SJSA1 (cell line): ENCODE measurements around the gene ANKRD6. TPM values are rescaled to one million over a fixed set of nuclear protein-coding genes. Genes with fewer than 3 reads are reported as not detected.

Experiments
- DNase-seq, 2 experiments: peaks; one replicate each; pipeline ENCODE4 v3.0.0-alpha.2; 2015 to 2020; ENCODE audit warnings: low spot score in 2 of 2, low read depth in 1 of 2
- H3K27ac ChIP-seq: fragments of 250-450 bp; sonication (Bioruptor Pico); 2 replicates; pipeline ENCODE4 v1.5.1; 2020; ENCODE audit warnings: mild to moderate bottlenecking, moderate library complexity
- H3K27me3 ChIP-seq: fragments of 250-450 bp; sonication (Bioruptor Pico); replicated peaks from 2 replicates; pipeline ENCODE4 v1.5.1; 2020; ENCODE audit warnings: mild to moderate bottlenecking, moderate library complexity
- H3K36me3 ChIP-seq: fragments of 250-450 bp; sonication (Bioruptor Pico); 2 replicates; pipeline ENCODE4 v1.5.1; 2020; ENCODE audit warnings: mild to moderate bottlenecking
- H3K4me1 ChIP-seq: fragments of 250-450 bp; sonication (Bioruptor Pico); replicated peaks from 2 replicates; pipeline ENCODE4 v1.6.1; 2021; ENCODE audit warnings: mild to moderate bottlenecking
- H3K4me3 ChIP-seq: fragments of 250-450 bp; sonication (Bioruptor Pico); 2 replicates; pipeline ENCODE4 v1.5.1; 2020; ENCODE audit warnings: mild to moderate bottlenecking
- H3K9me3 ChIP-seq: fragments of 250-450 bp; sonication (Bioruptor Pico); replicated peaks from 2 replicates; pipeline ENCODE4 v1.5.1; 2020; ENCODE audit warnings: mild to moderate bottlenecking
- total RNA-seq: library from RNA; depleted of rRNA; stranded (reverse); fragments of >200 nt; shearing (Covaris generic); gene quantifications from 2 replicates; pipeline ENCODE4 v1.2.3, GENCODE V29; 2014

Gene ANKRD6
- total RNA-seq, 1 experiment from 2014 or later: 1.1 TPM

DNA sequence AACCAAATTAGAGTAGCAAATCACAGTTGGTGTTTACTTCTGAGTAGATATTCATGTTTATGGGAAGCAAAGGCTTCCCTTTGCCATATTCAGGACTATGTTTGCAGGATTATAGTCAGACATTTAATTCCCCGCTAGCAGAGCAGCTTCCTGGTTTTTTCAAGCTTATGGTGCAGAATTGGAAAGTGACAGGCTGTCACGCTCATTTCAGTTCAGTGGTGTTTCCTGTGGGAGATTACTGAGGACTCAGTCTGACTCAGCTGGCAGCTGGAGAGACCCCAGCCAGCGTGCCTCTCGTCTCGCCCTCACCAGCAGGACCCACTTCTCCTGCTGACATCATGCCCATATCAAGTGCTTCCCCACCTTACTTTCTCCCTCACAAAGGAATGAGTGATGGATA, 120.5 kb downstream of the ANKRD6 start:
- Histone ChIP-seq H3K4me3 (no peak overlapping the region), H3K4me1 (no peaks in the 10 kb centered on the region), H3K27me3 (0 out of 2 replicates have a peak, but pooled peaks cover 7% of the 10 kb centered on the region), H3K27ac (no peak overlapping the region), H3K36me3 (no peaks in the 10 kb centered on the region), H3K9me3 (no peaks in the 10 kb centered on the region)
- DNase-seq: no peak

DNA sequence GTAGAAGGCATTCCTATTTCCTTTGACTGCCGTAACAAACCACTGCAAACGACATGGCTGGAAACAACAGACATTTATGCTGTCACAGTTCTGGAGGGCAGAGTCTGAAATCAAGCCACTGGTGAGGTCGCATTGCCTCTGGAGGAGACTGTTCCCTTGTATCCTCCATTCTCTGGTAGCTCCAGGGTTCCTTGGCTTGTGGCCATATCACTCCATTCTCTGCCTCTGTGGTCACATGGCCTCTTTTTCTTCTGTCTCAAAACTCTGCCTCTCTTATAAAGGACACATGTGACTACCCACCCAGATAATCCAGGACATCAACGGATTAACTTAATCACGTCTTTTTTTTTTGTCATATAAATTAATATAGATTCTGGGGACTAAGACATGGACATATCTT, 121.2 kb downstream of the ANKRD6 start:
- 0 out of 2 replicates have a peak, but pooled peaks cover 4% of the 10 kb centered on the region for H3K27me3 ChIP-seq
- H3K4me3 ChIP-seq: no peak overlapping the region
- H3K9me3 ChIP-seq: no peaks in the 10 kb centered on the region
- no peaks in the 10 kb centered on the region for H3K36me3 ChIP-seq
- DNase-seq: no peak
- no peaks in the 10 kb centered on the region for H3K4me1 ChIP-seq
- H3K27ac ChIP-seq: no peak overlapping the region

DNA sequence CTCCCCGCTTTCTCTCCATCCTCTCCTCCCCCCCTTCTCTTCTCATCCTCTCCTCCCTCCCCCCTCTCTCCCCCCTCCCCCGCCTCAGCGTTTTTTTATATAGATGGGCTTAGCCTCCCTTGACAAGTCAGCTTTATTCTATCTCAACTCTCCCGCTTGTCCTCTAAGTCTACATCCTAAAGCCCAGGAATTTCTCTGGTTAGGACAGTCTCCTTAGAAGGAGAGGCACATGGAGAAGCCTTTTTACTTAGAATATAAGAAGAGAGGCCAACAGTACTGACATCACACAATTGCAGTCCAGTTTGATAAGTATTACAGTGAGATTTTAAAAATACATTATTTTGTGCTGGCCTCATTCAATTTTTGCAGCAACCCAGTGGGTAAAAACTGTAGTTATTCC, 122.1 kb downstream of the ANKRD6 start:
- no peaks in the 10 kb centered on the region for H3K4me1 ChIP-seq
- DNase-seq: no peak

DNA sequence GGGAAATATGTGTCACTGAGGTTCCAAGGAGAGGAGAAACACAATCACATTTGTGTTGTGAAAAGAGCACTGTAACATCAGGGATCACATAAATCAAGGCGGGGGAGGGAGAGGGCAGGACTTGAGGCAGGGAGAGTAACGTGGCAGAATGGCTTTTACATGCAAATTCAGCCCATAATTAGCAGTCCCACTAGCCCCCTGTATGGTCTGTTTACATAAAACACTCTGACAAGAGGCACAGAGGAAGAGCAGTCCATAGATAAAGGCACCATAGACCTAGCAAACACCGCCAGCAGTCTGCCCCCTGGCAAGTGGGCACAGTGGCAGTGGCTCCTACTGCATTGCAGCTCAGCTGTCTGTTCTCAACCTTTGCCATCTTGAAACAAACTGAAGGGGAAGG, 122.9 kb downstream of the ANKRD6 start:
- no peak for DNase-seq
- Histone ChIP-seq H3K4me1 (no peaks in the 10 kb centered on the region), H3K9me3 (no peaks in the 10 kb centered on the region), H3K36me3 (no peaks in the 10 kb centered on the region), H3K27me3 (0 out of 2 replicates have a peak, but pooled peaks cover 7% of the 10 kb centered on the region), H3K4me3 (no peak overlapping the region), H3K27ac (no peak overlapping the region)

More for the DNA sequence above, 122.1 kb downstream of the ANKRD6 start:
- Histone ChIP-seq H3K4me3 (no peak overlapping the region), H3K27ac (no peak overlapping the region), H3K36me3 (no peaks in the 10 kb centered on the region), H3K27me3 (0 out of 2 replicates have a peak, but pooled peaks cover 7% of the 10 kb centered on the region), H3K9me3 (no peaks in the 10 kb centered on the region)

DNA sequence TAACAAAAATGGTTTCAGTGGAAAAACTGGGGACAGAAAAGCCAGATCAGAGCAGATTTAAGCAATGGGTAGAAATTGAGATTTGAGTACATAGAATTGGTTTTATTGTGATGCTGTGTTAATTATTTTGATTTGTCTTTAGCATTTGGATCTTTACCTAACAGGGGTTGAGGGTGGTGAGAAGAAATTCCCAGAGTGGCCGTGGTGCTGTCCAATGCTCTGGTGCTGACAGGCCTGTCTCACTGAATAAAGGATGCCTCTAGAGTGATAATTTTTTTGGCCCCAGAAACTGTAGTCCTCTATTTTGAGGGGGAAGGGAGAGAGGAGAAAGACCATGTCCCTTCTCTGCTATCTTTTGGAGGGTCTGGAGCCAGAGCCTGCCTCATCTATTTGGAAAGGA, 126.5 kb downstream of the ANKRD6 start:
- no peak overlapping the region for H3K4me3 ChIP-seq

DNA sequence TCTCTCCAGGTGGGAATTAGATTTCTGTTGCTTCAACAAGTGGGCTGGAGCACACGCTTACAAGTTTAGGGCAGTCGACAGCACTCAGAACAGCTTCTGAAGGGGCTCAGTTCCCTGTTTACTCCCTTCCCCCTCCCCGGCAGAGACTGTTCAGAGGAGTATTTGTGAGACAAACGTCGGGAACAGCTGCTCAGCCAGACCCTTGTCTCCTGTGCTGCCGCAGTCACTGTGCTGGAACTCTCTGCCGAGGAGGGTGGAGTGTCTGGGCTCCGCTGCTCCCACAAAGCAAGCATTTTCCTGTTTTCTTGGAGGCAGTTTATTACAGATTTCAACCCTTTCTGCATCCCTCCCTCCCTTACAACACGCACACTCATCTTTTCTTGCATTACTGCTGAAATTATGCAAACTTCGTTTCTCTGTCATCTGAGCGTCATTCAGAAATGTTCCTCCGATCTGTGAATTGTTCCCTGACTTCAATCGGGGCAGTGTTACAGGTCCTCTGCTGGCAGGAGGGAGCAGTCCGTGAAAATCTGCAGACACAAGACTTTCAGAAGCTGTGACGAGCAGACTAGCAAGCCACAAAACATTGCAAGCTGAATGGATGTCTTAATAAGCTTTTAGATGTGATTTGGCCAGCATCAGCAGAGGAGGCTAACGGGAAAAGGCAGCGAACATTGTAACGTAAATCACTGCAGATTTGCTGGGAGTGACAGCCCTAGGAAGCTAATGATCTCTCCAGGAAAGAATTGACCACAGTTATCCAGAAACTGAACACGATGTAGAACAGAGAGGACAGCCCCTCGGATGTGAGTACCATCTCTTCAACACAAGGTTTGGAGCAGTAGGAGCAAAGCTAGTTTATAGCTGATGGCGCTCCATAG, 129.4 kb downstream of the ANKRD6 start:
- Histone ChIP-seq H3K27me3 (peaks cover 20% of the 10 kb centered on the region), H3K27ac (no peak overlapping the region), H3K4me1 (no peaks in the 10 kb centered on the region), H3K4me3 (no peak overlapping the region), H3K9me3 (no peaks in the 10 kb centered on the region), H3K36me3 (no peaks in the 10 kb centered on the region)
- DNase-seq: no peak

More for the DNA sequence above, 126.5 kb downstream of the ANKRD6 start:
- Histone ChIP-seq H3K27me3 (peaks cover 20% of the 10 kb centered on the region), H3K4me1 (no peaks in the 10 kb centered on the region), H3K9me3 (no peaks in the 10 kb centered on the region), H3K36me3 (no peaks in the 10 kb centered on the region), H3K27ac (no peak overlapping the region)
- DNase-seq: no peak

DNA sequence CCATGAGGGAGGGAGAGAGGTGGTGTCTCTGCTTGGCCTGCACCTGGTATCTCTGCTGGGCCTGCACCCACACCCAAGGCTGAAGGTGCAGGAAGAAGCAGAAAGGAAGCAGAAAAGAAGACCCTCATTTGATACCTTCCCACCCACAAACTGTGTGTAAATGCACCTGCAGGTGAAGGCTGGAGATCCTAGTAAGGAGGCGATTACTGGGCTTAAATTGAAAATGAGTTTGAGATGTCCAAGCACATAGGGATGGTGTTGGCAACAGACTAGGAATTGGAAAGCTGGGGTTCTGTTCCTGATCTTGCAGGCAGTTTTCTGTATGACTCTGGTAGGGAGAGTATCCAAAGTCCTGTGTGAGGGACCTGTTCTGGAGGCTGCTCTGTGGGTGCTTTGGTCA, 130.9 kb downstream of the ANKRD6 start:
- Histone ChIP-seq H3K4me3 (no peak overlapping the region), H3K4me1 (no peaks in the 10 kb centered on the region), H3K27ac (no peak overlapping the region), H3K27me3 (peaks cover 22% of the 10 kb centered on the region), H3K9me3 (no peaks in the 10 kb centered on the region), H3K36me3 (no peaks in the 10 kb centered on the region)
- DNase-seq: no peak

DNA sequence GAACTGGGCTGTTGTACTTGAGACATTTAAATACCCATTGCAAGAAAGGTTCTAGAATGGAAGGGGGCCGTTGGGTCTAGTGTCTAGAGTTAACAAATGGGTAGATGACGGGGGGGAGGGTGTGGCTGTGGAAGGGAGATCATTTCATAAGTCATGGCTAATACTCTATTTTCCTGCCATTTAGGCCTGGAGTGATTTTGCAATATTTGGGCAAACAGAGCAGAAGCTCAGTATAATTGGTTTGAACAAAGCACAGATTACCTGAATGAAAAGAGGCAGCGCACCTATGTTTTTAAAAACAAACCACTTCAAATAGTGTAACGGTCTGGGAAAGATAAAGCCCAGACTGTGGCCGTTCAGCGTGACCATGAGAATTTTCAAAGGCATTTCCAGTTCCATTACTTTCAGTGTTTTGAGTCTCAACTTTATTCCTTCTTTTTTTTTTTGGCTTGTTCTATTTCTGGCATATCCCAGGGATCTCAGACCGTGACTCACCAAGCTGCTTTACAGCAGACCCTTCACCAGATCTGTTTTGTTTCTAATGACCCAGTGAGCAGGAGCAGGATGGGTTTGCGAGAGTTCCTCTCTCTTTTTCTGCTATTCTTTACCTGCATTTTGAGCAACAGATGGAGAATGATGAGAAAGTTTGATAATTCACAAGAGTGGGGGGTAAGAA, 131.9 kb downstream of the ANKRD6 start:
- Histone ChIP-seq H3K9me3 (no peaks in the 10 kb centered on the region), H3K4me1 (no peaks in the 10 kb centered on the region), H3K27me3 (peaks cover 20% of the 10 kb centered on the region), H3K27ac (no peak overlapping the region), H3K4me3 (no peak overlapping the region), H3K36me3 (no peaks in the 10 kb centered on the region)
- DNase-seq: no peak

DNA sequence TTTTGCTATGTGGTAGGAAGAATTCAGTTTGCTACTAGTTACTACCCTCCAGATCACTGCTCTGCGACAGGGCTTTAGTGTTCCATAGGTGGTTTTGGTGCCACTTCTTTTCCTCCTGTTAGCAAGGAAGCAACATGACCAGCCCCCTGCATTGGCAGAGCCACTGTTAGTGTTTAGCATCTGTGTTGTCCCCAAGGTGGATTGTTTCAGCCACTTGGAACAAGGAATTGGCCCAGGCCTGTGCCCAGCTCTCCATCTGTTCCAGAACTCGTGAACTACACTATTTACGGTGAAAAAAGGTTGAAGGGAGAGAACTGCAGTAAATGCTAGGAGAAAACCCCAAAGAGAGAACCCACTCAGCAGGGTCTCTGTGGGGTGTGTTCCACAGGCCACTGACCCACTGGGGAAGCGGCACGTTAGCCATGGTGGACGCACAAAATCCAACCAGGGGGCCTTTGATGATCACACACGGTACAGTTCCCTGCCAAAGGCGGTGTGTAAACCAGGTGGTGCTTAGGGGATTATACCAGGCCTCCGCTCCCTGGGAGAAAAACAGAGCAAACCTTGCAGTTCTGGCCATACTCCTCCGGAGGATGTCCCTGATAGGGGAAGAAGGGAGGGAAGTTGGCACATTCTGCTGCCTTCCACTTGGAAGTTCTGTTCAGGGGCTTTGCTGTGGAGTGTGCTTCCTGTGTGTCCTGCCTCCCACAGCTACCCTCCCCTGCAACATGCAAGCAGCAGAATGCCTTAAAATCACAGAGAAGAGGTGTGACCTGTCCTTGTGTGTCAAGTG, 133.3 kb downstream of the ANKRD6 start:
- no peak for DNase-seq
- H3K4me1 ChIP-seq: no peaks in the 10 kb centered on the region
- no peak overlapping the region for H3K4me3 ChIP-seq
- H3K27me3 ChIP-seq: peaks cover 20% of the 10 kb centered on the region
- H3K27ac ChIP-seq: no peak overlapping the region
- no peaks in the 10 kb centered on the region for H3K9me3 ChIP-seq
- H3K36me3 ChIP-seq: no peaks in the 10 kb centered on the region

DNA sequence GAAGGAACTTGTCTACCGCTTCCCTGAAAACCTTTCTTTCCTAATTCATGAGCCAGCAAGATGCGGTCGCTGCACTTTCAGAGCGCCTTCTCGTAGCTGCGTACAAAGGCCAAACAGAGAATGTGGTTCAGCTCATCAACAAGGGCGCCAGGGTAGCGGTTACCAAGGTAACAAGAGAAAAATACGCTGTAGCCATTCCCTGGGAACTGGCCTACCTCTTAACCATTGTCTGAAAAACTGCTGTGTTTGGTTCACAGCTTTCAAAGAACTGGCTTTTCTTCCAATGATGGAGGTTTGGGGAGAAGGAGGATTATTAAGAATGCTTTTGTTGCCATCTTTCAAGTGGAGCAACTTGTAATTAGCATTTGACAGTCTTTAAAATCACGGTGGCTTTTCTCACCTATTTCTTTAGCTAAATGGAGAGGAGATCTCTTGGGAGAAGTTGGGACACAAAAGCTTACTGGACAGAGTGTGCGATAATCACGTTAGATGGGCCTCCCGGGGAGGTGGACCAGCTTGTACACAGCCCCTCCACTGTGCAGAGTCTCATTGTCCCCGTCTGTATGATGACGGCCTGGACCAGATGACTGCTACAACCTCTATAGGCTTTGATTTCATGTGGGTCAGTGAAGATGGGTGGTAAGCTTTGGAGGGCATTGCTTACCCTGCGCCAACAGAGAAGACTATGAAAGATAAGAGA, 134.1 kb downstream of the ANKRD6 start:
- no peak for DNase-seq
- H3K4me3 ChIP-seq: no peak overlapping the region

DNA sequence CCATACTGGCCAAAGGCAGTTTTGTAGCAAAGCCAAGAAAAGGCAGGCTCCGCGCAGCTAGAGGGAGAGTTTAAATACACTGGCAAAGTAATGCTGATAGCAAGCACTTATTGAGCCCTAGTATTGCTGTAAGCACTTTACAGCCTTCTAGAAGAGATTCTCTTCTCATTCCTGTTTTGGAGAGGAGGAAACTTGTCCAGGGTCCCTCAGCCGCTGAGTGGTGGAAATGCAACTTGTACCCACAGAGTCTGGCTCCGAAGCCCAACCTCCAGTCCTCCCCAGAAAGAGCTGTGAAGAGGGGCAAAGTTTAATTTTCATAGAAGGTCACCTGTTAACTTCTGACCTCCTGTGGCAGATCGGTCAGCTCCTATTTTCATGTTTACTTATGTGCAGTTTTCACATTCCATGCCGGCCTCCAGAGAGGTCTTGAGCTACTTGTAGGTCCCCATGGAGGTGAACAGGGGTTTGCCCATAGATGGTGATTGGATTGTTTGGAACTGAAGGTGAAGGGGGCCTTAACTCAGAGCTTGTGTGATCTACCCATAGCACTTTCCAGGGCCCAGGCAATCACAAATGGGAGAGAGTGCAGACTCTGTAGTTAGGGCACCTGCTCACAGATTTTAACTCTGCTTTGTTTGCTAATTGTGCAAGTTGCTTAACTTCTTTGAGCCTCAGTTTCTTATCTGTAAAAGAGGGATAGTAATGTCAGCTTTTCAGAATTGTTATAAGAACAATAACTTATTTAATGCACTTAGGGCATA, 134.9 kb downstream of the ANKRD6 start:
- Histone ChIP-seq H3K36me3 (no peaks in the 10 kb centered on the region), H3K27me3 (peaks cover 13% of the 10 kb centered on the region)
- DNase-seq: no peak

More for the DNA sequence above, 134.1 kb downstream of the ANKRD6 start:
- H3K27me3 ChIP-seq: peaks cover 15% of the 10 kb centered on the region
- no peaks in the 10 kb centered on the region for H3K4me1 ChIP-seq
- no peaks in the 10 kb centered on the region for H3K9me3 ChIP-seq
- H3K36me3 ChIP-seq: no peaks in the 10 kb centered on the region
- H3K27ac ChIP-seq: no peak overlapping the region

DNA sequence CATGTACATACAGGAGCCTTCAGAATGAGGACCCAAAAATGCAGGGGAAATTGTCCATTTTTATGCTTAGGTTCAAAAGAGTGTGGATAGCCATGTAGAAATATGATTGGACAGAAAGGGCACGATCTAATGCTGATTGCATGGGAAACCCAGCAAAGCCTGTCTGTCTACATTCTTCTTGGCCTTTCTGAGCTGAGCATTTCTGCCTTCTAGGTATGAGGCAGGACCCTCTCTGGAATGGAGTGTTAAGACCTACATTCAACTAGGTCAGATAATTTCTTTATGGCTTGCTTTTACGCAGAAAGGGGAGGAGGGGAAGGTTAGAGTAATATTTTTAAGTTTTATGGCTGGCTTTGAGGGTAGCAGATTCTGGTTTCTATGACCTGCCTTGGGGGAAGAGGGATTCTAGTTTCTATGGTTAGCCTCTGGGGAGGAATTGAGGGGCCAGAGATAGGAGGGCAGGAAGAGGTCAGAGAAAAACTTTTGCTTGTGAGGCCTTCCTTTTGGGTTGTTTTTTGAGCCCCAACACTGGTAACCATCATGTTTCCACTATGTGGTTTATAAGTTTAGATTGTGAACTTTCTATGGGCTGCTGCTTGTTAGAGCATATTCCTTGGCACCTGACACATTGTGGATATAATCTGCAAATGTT, 142.1 kb downstream of the ANKRD6 start:
- H3K9me3 ChIP-seq: no peaks in the 10 kb centered on the region
- H3K36me3 ChIP-seq: no peaks in the 10 kb centered on the region
- no peak for DNase-seq
- no peaks in the 10 kb centered on the region for H3K4me1 ChIP-seq
- no peaks in the 10 kb centered on the region for H3K27me3 ChIP-seq
- no peak overlapping the region for H3K4me3 ChIP-seq
- no peak overlapping the region for H3K27ac ChIP-seq

More for the DNA sequence above, 134.9 kb downstream of the ANKRD6 start:
- no peaks in the 10 kb centered on the region for H3K4me1 ChIP-seq
- H3K9me3 ChIP-seq: no peaks in the 10 kb centered on the region
- H3K27ac ChIP-seq: no peak overlapping the region
- H3K4me3 ChIP-seq: no peak overlapping the region
